Measurements from ENCODE around the gene SMC2. TPM values are rescaled to one million over a fixed set of nuclear protein-coding genes. Genes with fewer than 3 reads are reported as not detected.

SMC2 gene
- total and polyA plus RNA-seq, 2 donors (not counting 3 experiments of a cell fraction or from before 2014, with no cell fraction given), result 5.3 to 34.1 TPM

- FAIRE-seq, result no peak
- POLR2A ChIA-PET, result no interaction called here
- intact Hi-C loops (cut with micrococcal nuclease), result no loop called here
Measured at GRCh38 chr9:104144336-104144735, 50.2 kb downstream of the SMC2 start.

More at GRCh38 chr9:104144336-104144735, 50.2 kb downstream of the SMC2 start:
- Histone ChIP-seq H3K9me3 (replicated peaks; ENCODE audit: control insufficient read depth, insufficient read depth, low read length) (no peaks in the 10 kb centered on the region), H3K27me3 (ENCODE audit: control insufficient read depth in 2 of 2, insufficient read depth in 2 of 2, low read length in 2 of 2) (no peaks in the 10 kb centered on the region), H3K79me2 (ENCODE audit: control insufficient read depth, insufficient read depth, low read length) (no peaks in the 10 kb centered on the region), H3K36me3 (ENCODE audit: control insufficient read depth in 2 of 2, extremely low read depth in 1 of 2, insufficient read depth in 2 of 2, low read length in 2 of 2) (no peaks in the 10 kb centered on the region), H3K4me3 (replicated peaks in 1 of 3; ENCODE audit: insufficient read depth in 1 of 3, low read depth in 1 of 3, low read length in 3 of 3) (no peak overlapping the region), H3K9ac (replicated peaks; ENCODE audit: extremely low read depth, insufficient read depth, low read length) (no peak overlapping the region), H3K4me1 (ENCODE audit: control insufficient read depth, extremely low read depth, insufficient read depth, low read length) (no peaks in the 10 kb centered on the region), H2AFZ (ENCODE audit: low read depth, low read length) (no peak overlapping the region), H4K20me1 (replicated peaks; ENCODE audit: control insufficient read depth, extremely low read depth, insufficient read depth, low read length) (no peaks in the 10 kb centered on the region), H3K4me2 (ENCODE audit: insufficient read depth, low read length) (no peak overlapping the region), H3K27ac (ENCODE audit: insufficient read depth, low read depth, low read length) (no peak overlapping the region), H3K9me1 (replicated peaks; ENCODE audit: control insufficient read depth, extremely low read depth, insufficient read depth, low read length) (no peaks in the 10 kb centered on the region)
- CTCF ChIA-PET, result no interaction called here
- no TSS peak for BruUV-seq (replicated peaks)
- no peak for DNase-seq (ENCODE audit: low read depth, low spot score)
- TF ChIP-seq POLR2AphosphoS5 (IDR thresholded peaks at IDR 0.05; ENCODE audit: insufficient read depth, low read depth, low read length) (no peak), GATA2 (IDR thresholded peaks at IDR 0.05; ENCODE audit: insufficient read depth, insufficient read length, low read depth, low read length) (no peak), FOS (IDR thresholded peaks at IDR 0.05; ENCODE audit: borderline replicate concordance, insufficient read depth, low read length) (no peak), EZH2 (IDR thresholded peaks at IDR 0.05; ENCODE audit: borderline replicate concordance, low read depth, low read length, severe bottlenecking) (no peak), POLR2A (IDR thresholded peaks at IDR 0.05; ENCODE audit: low read depth, low read length) (no peak), CTCF (IDR thresholded peaks at IDR 0.05; ENCODE audit: extremely low read depth in 1 of 2, insufficient read depth in 1 of 2, low read depth in 1 of 2, low read length in 2 of 2) (no peak), JUN (IDR thresholded peaks at IDR 0.05; ENCODE audit: borderline replicate concordance, insufficient read depth, insufficient read length, low read depth) (no peak), MYC (IDR thresholded peaks at IDR 0.05; ENCODE audit: low read depth, low read length) (no peak)
- TF ChIP-seq, protein P1, sequence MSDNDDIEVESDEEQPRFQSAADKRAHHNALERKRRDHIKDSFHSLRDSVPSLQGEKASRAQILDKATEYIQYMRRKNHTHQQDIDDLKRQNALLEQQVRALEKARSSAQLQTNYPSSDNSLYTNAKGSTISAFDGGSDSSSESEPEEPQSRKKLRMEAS (IDR thresholded peaks at IDR 0.05; ENCODE audit: insufficient read depth, insufficient read length), result no peak
- dilution Hi-C loops (cut with MboI; ENCODE audit: extremely low pct_ligation_motif_present, low sequenced_read_pairs), result no loop called here

Data from endothelial cell of umbilical vein (primary cell).